H9 (cell line): ENCODE measurements around the gene CUL4A. TPM values are rescaled to one million over a fixed set of nuclear protein-coding genes. Genes with fewer than 3 reads are reported as not detected.

Source experiments
- DNase-seq: peaks from one replicate; pipeline ENCODE4 v3.0.0-alpha.2; 2017
- H2AFZ ChIP-seq: one replicate; pipeline ENCODE4 v1.6.1; 2013; ENCODE audit warnings: mild to moderate bottlenecking, low read length, control low read depth, moderate library complexity
- H2AK5ac ChIP-seq: 2 replicates; pipeline ENCODE4 v1.6.1; 2013; ENCODE audit warnings: low read length, control low read depth, mixed read lengths; ENCODE audit not compliant: insufficient read length
- H2BK120ac ChIP-seq: one replicate; pipeline ENCODE4 v1.6.1; 2013; ENCODE audit warnings: low read depth, mild to moderate bottlenecking, low read length, control low read depth, inconsistent platforms; ENCODE audit not compliant: poor library complexity, severe bottlenecking
- H2BK12ac ChIP-seq: 2 replicates; pipeline ENCODE4 v1.6.1; 2013; ENCODE audit warnings: low read length, control low read depth, mixed read lengths, low read depth; ENCODE audit not compliant: insufficient read length
- H2BK15ac ChIP-seq: 2 replicates; pipeline ENCODE4 v1.6.1; 2013; ENCODE audit warnings: low read depth, low read length, control low read depth
- H2BK20ac ChIP-seq: one replicate; pipeline ENCODE4 v1.6.1; 2013; ENCODE audit warnings: low read depth, mild to moderate bottlenecking, low read length, control low read depth, inconsistent platforms; ENCODE audit not compliant: poor library complexity, severe bottlenecking
- H2BK5ac ChIP-seq: 2 replicates; pipeline ENCODE4 v1.6.1; 2013; ENCODE audit warnings: low read length, control low read depth, mixed read lengths; ENCODE audit not compliant: insufficient read length
- H3K14ac ChIP-seq: 2 replicates; pipeline ENCODE4 v1.6.1; 2013; ENCODE audit warnings: low read length, control low read depth; ENCODE audit not compliant: insufficient read depth
- H3K18ac ChIP-seq: 2 replicates; pipeline ENCODE4 v1.6.1; 2013; ENCODE audit warnings: low read depth, mild to moderate bottlenecking, mixed read lengths, low read length, control low read depth; ENCODE audit not compliant: insufficient read length
- H3K23ac ChIP-seq: 2 replicates; pipeline ENCODE4 v1.6.1; 2013; ENCODE audit warnings: low read length, control low read depth, mixed read lengths, low read depth; ENCODE audit not compliant: insufficient read length
- H3K23me2 ChIP-seq: 2 replicates; pipeline ENCODE4 v1.6.1; 2013; ENCODE audit warnings: low read depth, mild to moderate bottlenecking, mixed read lengths, low read length, control low read depth; ENCODE audit not compliant: insufficient read length, poor library complexity, severe bottlenecking
- H3K27ac ChIP-seq: 2 replicates; pipeline ENCODE4 v1.5.1; 2013; ENCODE audit warnings: low read length, control low read depth, mixed read lengths, low read depth; ENCODE audit not compliant: insufficient read length
- H3K27me3 ChIP-seq: 2 replicates; pipeline ENCODE4 v1.6.1; 2013; ENCODE audit warnings: low read length, control low read depth, inconsistent platforms; ENCODE audit not compliant: insufficient read depth
- H3K4ac ChIP-seq: 2 replicates; pipeline ENCODE4 v1.6.1; 2013; ENCODE audit warnings: low read depth, mild to moderate bottlenecking, control low read depth, inconsistent platforms, low read length, moderate library complexity
- H3K4me1 ChIP-seq: 2 replicates; pipeline ENCODE4 v1.6.1; 2013; ENCODE audit warnings: low read length, control low read depth, inconsistent platforms; ENCODE audit not compliant: insufficient read depth
- H3K4me2 ChIP-seq: 2 replicates; pipeline ENCODE4 v1.6.1; 2013; ENCODE audit warnings: low read length, control low read depth, mixed read lengths; ENCODE audit not compliant: insufficient read length, insufficient read depth
- H3K56ac ChIP-seq: 2 replicates; pipeline ENCODE4 v1.6.1; 2013; ENCODE audit warnings: low read depth, mild to moderate bottlenecking, mixed read lengths, low read length, control low read depth; ENCODE audit not compliant: insufficient read length
- H3K79me1 ChIP-seq: 2 replicates; pipeline ENCODE4 v1.6.1; 2013; ENCODE audit warnings: low read depth, mild to moderate bottlenecking, moderate library complexity, low read length, control low read depth, inconsistent platforms; ENCODE audit not compliant: insufficient read depth, poor library complexity, severe bottlenecking
- H3K79me2 ChIP-seq: 2 replicates; pipeline ENCODE4 v1.6.1; 2013; ENCODE audit warnings: low read length, control low read depth, inconsistent platforms; ENCODE audit not compliant: insufficient read depth
- H3K9ac ChIP-seq: 2 replicates; pipeline ENCODE4 v1.6.1; 2013; ENCODE audit warnings: low read length, control low read depth, mixed read lengths; ENCODE audit not compliant: insufficient read length; ENCODE audit errors: extremely low read depth
- H3K9me3 ChIP-seq: one replicate; pipeline ENCODE4 v1.6.1; 2013; ENCODE audit warnings: low read depth, low read length, inconsistent platforms; ENCODE audit not compliant: control insufficient read depth
- H3T11ph ChIP-seq: one replicate; pipeline ENCODE4 v1.6.1; 2013; ENCODE audit warnings: mild to moderate bottlenecking, low read length, control low read depth, inconsistent platforms
- H4K20me1 ChIP-seq: one replicate; pipeline ENCODE4 v1.6.1; 2013; ENCODE audit not compliant: control insufficient read depth, insufficient read length, insufficient read depth
- H4K5ac ChIP-seq: 2 replicates; pipeline ENCODE4 v1.6.1; 2013; ENCODE audit warnings: low read depth, mild to moderate bottlenecking, mixed read lengths, low read length, control low read depth; ENCODE audit not compliant: insufficient read length
- H4K8ac ChIP-seq: replicated peaks from 2 replicates; pipeline ENCODE4 v1.6.1; 2013; ENCODE audit warnings: low read length, control low read depth, mixed read lengths, low read depth; ENCODE audit not compliant: insufficient read length
- H4K91ac ChIP-seq: 2 replicates; pipeline ENCODE4 v1.6.1; 2013; ENCODE audit warnings: low read depth, mild to moderate bottlenecking, moderate library complexity, mixed read lengths, low read length, control low read depth; ENCODE audit not compliant: insufficient read length
- H3K27ac Mint-ChIP-seq, 3 experiments: 2 replicates in 2 of 3; 3 replicates in 1 of 3; pipeline ENCODE4 v1.8.0; 2020 to 2021; ENCODE audit warnings: mixed read lengths in 3 of 3, mild to moderate bottlenecking in 1 of 3, moderate library complexity in 1 of 3
- H3K27me3 Mint-ChIP-seq: 2 replicates; pipeline ENCODE4 v1.8.0; 2021; ENCODE audit warnings: low read depth, mild to moderate bottlenecking, moderate library complexity, mixed read lengths
- H3K36me3 Mint-ChIP-seq, 3 experiments: 2 replicates in 2 of 3; 3 replicates in 1 of 3; pipeline ENCODE4 v1.8.0; 2020 to 2021; ENCODE audit warnings: low read depth in 3 of 3, mixed read lengths in 3 of 3; ENCODE audit not compliant: insufficient read depth in 1 of 3
- H3K4me1 Mint-ChIP-seq, 2 experiments: 2 replicates each; pipeline ENCODE4 v1.8.0; 2020; ENCODE audit warnings: mixed read lengths in 2 of 2
- H3K4me3 Mint-ChIP-seq, 2 experiments: 2 replicates in 1 of 2; 3 replicates in 1 of 2; pipeline ENCODE4 v1.8.0; 2020 to 2021; ENCODE audit warnings: mild to moderate bottlenecking in 2 of 2, mixed read lengths in 2 of 2, moderate library complexity in 1 of 2
- H3K9me3 Mint-ChIP-seq, 2 experiments: 2 replicates in 1 of 2; 3 replicates in 1 of 2; pipeline ENCODE4 v1.8.0; 2020; ENCODE audit warnings: mild to moderate bottlenecking in 2 of 2, mixed read lengths in 2 of 2, moderate library complexity in 1 of 2
- WGBS: extraction: QIAGEN DNeasy Blood & Tissue Kit; methylation state at CpG from one replicate; pipeline ENCODE4 v1.1.7; 2013; ENCODE audit warnings: missing lambda C conversion rate, low lambda C conversion rate, mixed read lengths; ENCODE audit not compliant: insufficient read length; ENCODE audit errors: extremely low coverage; 5-methylcytosine and 5-hydroxymethylcytosine counted together
- total RNA-seq: library from RNA; stranded (reverse); gene quantifications from 2 replicates; pipeline ENCODE4 v1.2.1, GENCODE V29; 2021
- TF ChIP-seq, protein P1 (sequence below): fragments of 200-600 bp; sonication (generic); conservative IDR thresholded peaks from 3 replicates; pipeline ENCODE4 v1.8.0; 2021; ENCODE audit warnings: antibody characterized with exemption, mild to moderate bottlenecking

CUL4A gene
- total RNA-seq, 1 experiment from 2014 or later: 97.9 TPM

DNA sequence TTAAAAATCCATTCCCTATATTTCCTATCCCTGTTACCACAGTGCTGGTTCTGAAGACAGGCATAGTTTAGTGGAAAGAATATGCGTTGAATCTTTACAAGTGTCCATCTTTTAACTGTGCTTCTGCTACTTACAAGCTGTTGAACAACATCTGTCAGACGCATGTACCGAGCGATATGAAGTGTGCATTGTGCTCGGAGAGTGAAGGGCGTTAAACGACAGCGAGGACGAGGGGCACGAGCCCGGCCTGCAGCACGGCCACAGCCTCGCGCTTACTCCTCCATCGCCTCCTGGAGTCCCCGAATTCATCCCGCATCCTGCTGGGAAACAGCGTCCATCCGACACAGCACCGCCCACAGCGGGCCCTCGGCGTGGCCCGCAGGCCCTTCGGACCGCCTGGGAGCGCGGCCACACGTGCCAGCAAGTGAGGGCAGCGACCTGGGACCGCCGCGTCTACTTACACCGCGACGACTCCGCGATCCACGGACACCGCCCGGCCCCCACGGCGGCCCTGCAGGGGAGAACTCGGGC, 1.5 kb upstream of the CUL4A start:
- no peaks in the 10 kb centered on the region for H3K9me3 ChIP-seq
- H3K23ac ChIP-seq: no peak overlapping the region
- H3K4me1 ChIP-seq: no peaks in the 10 kb centered on the region
- peak overlapping the region; percentile 20 to 89 (median 59); a peak in 5 of 7 replicates for H3K27ac Mint-ChIP-seq
- no peak overlapping the region for H2AK5ac ChIP-seq
- no peak overlapping the region for H2BK20ac ChIP-seq
- H3K4me2 ChIP-seq: peak overlapping the region; percentile 88
- H3K9ac ChIP-seq: peak overlapping the region; percentile 95
- no peak overlapping the region for H2BK12ac ChIP-seq
- no peak overlapping the region for H2BK120ac ChIP-seq
- no CpG with 5 or more reads among the region's 44 CpGs for WGBS
- H3K4me3 Mint-ChIP-seq: peak overlapping the region; percentile 89 to 93
- H4K8ac ChIP-seq: no peak overlapping the region
- H2AFZ ChIP-seq: no peak overlapping the region
- H3K27ac ChIP-seq: no peak overlapping the region
- no peak overlapping the region for H3K56ac ChIP-seq
- H3K9me3 Mint-ChIP-seq: no peaks in the 10 kb centered on the region
- peak overlapping the region; percentile 93 for H3K18ac ChIP-seq
- peak overlapping the region; percentile 98 for H3K14ac ChIP-seq
- peaks cover 7% of the 10 kb centered on the region for H3K79me1 ChIP-seq
- TF ChIP-seq, protein P1, sequence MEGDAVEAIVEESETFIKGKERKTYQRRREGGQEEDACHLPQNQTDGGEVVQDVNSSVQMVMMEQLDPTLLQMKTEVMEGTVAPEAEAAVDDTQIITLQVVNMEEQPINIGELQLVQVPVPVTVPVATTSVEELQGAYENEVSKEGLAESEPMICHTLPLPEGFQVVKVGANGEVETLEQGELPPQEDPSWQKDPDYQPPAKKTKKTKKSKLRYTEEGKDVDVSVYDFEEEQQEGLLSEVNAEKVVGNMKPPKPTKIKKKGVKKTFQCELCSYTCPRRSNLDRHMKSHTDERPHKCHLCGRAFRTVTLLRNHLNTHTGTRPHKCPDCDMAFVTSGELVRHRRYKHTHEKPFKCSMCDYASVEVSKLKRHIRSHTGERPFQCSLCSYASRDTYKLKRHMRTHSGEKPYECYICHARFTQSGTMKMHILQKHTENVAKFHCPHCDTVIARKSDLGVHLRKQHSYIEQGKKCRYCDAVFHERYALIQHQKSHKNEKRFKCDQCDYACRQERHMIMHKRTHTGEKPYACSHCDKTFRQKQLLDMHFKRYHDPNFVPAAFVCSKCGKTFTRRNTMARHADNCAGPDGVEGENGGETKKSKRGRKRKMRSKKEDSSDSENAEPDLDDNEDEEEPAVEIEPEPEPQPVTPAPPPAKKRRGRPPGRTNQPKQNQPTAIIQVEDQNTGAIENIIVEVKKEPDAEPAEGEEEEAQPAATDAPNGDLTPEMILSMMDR: no peak
- H2BK5ac ChIP-seq: no peak overlapping the region
- H3K4me1 Mint-ChIP-seq: peaks cover 26 to 34% of the 10 kb centered on the region in 2 experiments
- no peaks in the 10 kb centered on the region for H3K27me3 ChIP-seq
- H3T11ph ChIP-seq: no peak overlapping the region
- H4K20me1 ChIP-seq: no peaks in the 10 kb centered on the region
- H3K4ac ChIP-seq: no peak overlapping the region; the same call in 1 of the 2 replicates
- H4K91ac ChIP-seq: peak overlapping the region; percentile 71
- H3K79me2 ChIP-seq: peaks cover 57% of the 10 kb centered on the region
- H3K23me2 ChIP-seq: peaks cover 6% of the 10 kb centered on the region
- H2BK15ac ChIP-seq: no peak overlapping the region
- no peak overlapping the region for H4K5ac ChIP-seq
- DNase-seq: peak; percentile 47
- H3K27me3 Mint-ChIP-seq: no peaks in the 10 kb centered on the region
- peaks cover 35 to 41% (median 37%) of the 10 kb centered on the region in 3 experiments for H3K36me3 Mint-ChIP-seq
